Measurements from ENCODE around the gene LRP8. TPM values are rescaled to one million over a fixed set of nuclear protein-coding genes. Genes with fewer than 3 reads are reported as not detected.

LRP8 gene
- total RNA-seq, 1 donor from 2014 or later, result 15.6 TPM

DNA sequence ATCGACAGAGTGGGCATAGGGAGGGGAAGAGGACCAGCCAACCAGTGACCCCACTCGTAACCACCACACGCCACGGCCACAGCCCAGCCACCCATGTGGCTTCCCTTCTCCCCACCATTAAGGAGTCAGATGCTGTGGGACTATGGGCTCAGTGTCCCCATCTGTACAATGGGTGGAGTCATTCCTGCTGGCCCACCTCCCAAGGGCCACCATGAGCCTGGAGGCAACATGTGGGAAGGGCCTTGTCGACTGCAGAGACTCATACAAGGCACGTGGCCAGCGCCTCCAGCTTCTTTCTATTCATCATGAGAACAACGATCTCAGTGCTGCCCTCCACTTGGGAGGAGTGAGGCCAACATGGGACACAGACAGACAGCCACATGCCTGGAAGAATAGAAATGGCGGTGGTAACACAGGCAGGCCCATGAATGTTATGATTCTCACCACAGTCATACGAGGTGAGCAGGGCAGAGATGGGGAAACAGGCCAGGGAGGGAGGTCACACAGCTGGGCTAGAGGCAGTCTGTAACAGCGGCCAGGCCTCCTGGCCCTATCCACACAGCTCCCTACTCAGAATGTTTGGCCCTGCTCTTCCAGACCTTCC, 16.1 kb downstream of the LRP8 start:
- H3K4me3 ChIP-seq, result no peak overlapping the region
- peaks cover 46% of the 10 kb centered on the region for H3K79me2 ChIP-seq (ENCODE audit: low read depth)
- H3K9me3 ChIP-seq (ENCODE audit: low read depth), result no peaks in the 10 kb centered on the region
- TF ChIP-seq EZH2 (IDR thresholded peaks at IDR 0.05) (no peak), EZH2phosphoT487 (IDR thresholded peaks at IDR 0.05) (no peak)
- TF ChIP-seq, protein P1, sequence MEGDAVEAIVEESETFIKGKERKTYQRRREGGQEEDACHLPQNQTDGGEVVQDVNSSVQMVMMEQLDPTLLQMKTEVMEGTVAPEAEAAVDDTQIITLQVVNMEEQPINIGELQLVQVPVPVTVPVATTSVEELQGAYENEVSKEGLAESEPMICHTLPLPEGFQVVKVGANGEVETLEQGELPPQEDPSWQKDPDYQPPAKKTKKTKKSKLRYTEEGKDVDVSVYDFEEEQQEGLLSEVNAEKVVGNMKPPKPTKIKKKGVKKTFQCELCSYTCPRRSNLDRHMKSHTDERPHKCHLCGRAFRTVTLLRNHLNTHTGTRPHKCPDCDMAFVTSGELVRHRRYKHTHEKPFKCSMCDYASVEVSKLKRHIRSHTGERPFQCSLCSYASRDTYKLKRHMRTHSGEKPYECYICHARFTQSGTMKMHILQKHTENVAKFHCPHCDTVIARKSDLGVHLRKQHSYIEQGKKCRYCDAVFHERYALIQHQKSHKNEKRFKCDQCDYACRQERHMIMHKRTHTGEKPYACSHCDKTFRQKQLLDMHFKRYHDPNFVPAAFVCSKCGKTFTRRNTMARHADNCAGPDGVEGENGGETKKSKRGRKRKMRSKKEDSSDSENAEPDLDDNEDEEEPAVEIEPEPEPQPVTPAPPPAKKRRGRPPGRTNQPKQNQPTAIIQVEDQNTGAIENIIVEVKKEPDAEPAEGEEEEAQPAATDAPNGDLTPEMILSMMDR (IDR thresholded peaks at IDR 0.05), result no peak
- no peak overlapping the region for H2AFZ ChIP-seq (replicated peaks)
- Mint-ChIP-seq H3K27ac (no peak overlapping the region), H3K27me3 (ENCODE audit: insufficient read depth, low read depth) (peaks cover 10% of the 10 kb centered on the region), H3K4me1 (peaks cover 46% of the 10 kb centered on the region), H3K4me3 (no peak overlapping the region), H3K36me3 (no peaks in the 10 kb centered on the region), H3K9me3 (peaks cover 3% of the 10 kb centered on the region)
- H3F3A ChIP-seq (ENCODE audit: low read depth), result no peaks in the 10 kb centered on the region
- H3K36me3 ChIP-seq, result no peaks in the 10 kb centered on the region
- peaks cover 65% of the 10 kb centered on the region for H4K20me1 ChIP-seq (ENCODE audit: low read depth)
- no peak for DNase-seq (ENCODE audit: low spot score)
- H3K4me1 ChIP-seq, result peaks cover 20% of the 10 kb centered on the region
- H3K27ac ChIP-seq, result no peak overlapping the region
- H3K4me2 ChIP-seq, result no peak overlapping the region
- no peaks in the 10 kb centered on the region for H3K27me3 ChIP-seq
- no peak overlapping the region for H3K9ac ChIP-seq

DNA sequence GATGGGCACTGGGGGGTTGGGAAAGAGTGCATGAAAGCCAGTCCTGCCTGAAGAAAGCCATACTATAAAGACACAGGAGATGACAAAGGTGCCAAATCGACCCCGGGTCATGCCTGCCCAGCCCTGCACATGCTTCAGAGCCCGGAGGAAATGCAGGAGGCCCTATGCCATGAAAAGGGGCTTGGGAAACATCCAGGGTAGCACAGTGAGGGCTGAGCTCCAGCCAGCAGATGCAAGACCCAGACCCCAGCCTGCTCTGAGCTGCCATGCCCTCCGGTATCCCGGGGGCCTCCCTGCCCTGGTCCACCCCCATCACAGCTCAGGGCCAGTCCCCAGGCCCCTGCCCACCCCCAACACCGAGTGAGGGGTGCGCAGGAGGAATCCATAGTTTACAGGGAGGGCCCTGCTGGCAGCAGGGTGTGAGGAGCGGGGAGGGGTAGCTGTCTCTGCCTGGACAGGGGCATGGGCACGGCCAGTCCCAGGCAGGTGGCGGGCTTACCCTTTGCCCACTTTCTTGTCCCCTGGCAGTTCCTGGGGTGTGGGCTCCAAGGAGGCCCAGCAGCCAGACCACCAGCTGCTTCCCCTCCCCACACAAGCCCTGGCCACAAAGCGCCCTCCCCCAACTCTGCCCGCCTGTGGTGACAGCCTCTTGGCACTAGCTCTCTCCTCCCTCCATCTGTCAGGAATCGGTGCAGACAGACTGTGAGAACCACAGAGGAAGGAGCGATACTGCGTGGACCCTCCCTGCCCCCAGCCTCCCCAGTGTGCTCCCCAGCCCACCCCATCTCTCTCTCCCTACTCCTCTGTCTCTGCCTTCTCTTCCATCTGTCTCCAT, 16.8 kb downstream of the LRP8 start:
- H3K36me3 Mint-ChIP-seq, result no peaks in the 10 kb centered on the region
- DNase-seq (ENCODE audit: low spot score), result no peak
- peaks cover 44% of the 10 kb centered on the region for H3K79me2 ChIP-seq (ENCODE audit: low read depth)
- no peaks in the 10 kb centered on the region for H3K9me3 ChIP-seq (ENCODE audit: low read depth)
- no peak overlapping the region for H2AFZ ChIP-seq (replicated peaks)
- H3K27ac ChIP-seq, result no peak overlapping the region
- no peak overlapping the region for H3K9ac ChIP-seq
- no peak overlapping the region for H3K4me3 Mint-ChIP-seq
- H3K9me3 Mint-ChIP-seq, result peaks cover 3% of the 10 kb centered on the region
- peaks cover 48% of the 10 kb centered on the region for H3K4me1 Mint-ChIP-seq
- peaks cover 12% of the 10 kb centered on the region for H3K27me3 Mint-ChIP-seq (ENCODE audit: insufficient read depth, low read depth)
- peaks cover 17% of the 10 kb centered on the region for H3K4me1 ChIP-seq
- TF ChIP-seq, protein P1 (IDR thresholded peaks at IDR 0.05), result no peak
- no peak for TF ChIP-seq EZH2phosphoT487 (IDR thresholded peaks at IDR 0.05)
- no peak for TF ChIP-seq EZH2 (IDR thresholded peaks at IDR 0.05)
- H4K20me1 ChIP-seq (ENCODE audit: low read depth), result peaks cover 64% of the 10 kb centered on the region
- peak overlapping the region; percentile 51 for H3K27ac Mint-ChIP-seq
- no peaks in the 10 kb centered on the region for H3K36me3 ChIP-seq
- H3K4me2 ChIP-seq, result no peak overlapping the region
- no peaks in the 10 kb centered on the region for H3F3A ChIP-seq (ENCODE audit: low read depth)
- no peak overlapping the region for H3K4me3 ChIP-seq
- H3K27me3 ChIP-seq, result no peaks in the 10 kb centered on the region

DNA sequence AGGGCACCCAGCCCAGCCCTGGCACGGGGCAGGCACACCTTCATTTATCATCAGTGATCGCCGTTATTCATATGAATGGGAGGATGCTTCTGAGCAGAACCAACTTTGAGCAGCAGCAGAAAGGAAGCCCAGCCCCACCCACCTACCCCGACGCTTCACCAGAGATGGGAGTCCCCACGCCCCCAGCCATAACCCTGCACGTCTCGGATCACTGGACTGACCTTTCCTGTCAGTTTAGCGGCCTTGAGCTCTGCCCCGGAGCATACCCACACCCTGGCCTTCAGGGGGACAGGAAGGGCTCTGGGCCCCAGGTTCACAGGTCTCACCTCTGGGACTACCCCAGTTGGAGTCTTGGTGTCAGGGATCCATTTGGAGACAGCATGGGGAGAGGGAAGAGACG, 18.1 kb downstream of the LRP8 start:
- H3K4me3 Mint-ChIP-seq, result no peak overlapping the region
- H3K9me3 ChIP-seq (ENCODE audit: low read depth), result no peaks in the 10 kb centered on the region
- no peak overlapping the region for H3K4me3 ChIP-seq
- H2AFZ ChIP-seq (replicated peaks), result no peak overlapping the region
- H3K4me1 Mint-ChIP-seq, result peaks cover 50% of the 10 kb centered on the region
- no peaks in the 10 kb centered on the region for H3K36me3 Mint-ChIP-seq
- TF ChIP-seq, protein P1 (IDR thresholded peaks at IDR 0.05), result no peak
- H3K27me3 Mint-ChIP-seq (ENCODE audit: insufficient read depth, low read depth), result peaks cover 12% of the 10 kb centered on the region
- H3K4me2 ChIP-seq, result no peak overlapping the region
- H3K4me1 ChIP-seq, result peaks cover 21% of the 10 kb centered on the region
- no peak overlapping the region for H3K27ac Mint-ChIP-seq
- H3K27me3 ChIP-seq, result no peaks in the 10 kb centered on the region
- H4K20me1 ChIP-seq (ENCODE audit: low read depth), result peaks cover 58% of the 10 kb centered on the region
- H3K27ac ChIP-seq, result no peak overlapping the region
- no peak for DNase-seq (ENCODE audit: low spot score)
- H3F3A ChIP-seq (ENCODE audit: low read depth), result no peaks in the 10 kb centered on the region
- no peak overlapping the region for H3K9ac ChIP-seq
- peaks cover 44% of the 10 kb centered on the region for H3K79me2 ChIP-seq (ENCODE audit: low read depth)
- no peaks in the 10 kb centered on the region for H3K36me3 ChIP-seq
- H3K9me3 Mint-ChIP-seq, result peaks cover 3% of the 10 kb centered on the region
